GM19351 (cell line): Measurements from ENCODE around the gene NAIF1.
A peak's percentile ranks its signal among the peaks of the same experiment; 100 is the strongest.
"Not testable (repeated sequence)": the region's sequence is repeated elsewhere in the genome, so short reads cannot be mapped to it uniquely, and the experiment has no call there.

ENCODE experiments used
- ATAC-seq: cut with Tn5 transposase; IDR thresholded peaks from one replicate; pipeline ENCODE4 v1.9.1; 2021; ENCODE audit warnings: mild to moderate bottlenecking, moderate library complexity; ENCODE audit not compliant: unreplicated experiment

Gene NAIF1, protein sequence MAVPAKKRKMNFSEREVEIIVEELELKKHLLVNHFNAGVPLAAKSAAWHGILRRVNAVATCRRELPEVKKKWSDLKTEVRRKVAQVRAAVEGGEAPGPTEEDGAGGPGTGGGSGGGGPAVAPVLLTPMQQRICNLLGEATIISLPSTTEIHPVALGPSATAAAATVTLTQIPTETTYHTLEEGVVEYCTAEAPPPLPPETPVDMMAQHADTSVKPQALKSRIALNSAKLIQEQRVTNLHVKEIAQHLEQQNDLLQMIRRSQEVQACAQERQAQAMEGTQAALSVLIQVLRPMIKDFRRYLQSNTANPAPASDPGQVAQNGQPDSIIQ

DNA sequence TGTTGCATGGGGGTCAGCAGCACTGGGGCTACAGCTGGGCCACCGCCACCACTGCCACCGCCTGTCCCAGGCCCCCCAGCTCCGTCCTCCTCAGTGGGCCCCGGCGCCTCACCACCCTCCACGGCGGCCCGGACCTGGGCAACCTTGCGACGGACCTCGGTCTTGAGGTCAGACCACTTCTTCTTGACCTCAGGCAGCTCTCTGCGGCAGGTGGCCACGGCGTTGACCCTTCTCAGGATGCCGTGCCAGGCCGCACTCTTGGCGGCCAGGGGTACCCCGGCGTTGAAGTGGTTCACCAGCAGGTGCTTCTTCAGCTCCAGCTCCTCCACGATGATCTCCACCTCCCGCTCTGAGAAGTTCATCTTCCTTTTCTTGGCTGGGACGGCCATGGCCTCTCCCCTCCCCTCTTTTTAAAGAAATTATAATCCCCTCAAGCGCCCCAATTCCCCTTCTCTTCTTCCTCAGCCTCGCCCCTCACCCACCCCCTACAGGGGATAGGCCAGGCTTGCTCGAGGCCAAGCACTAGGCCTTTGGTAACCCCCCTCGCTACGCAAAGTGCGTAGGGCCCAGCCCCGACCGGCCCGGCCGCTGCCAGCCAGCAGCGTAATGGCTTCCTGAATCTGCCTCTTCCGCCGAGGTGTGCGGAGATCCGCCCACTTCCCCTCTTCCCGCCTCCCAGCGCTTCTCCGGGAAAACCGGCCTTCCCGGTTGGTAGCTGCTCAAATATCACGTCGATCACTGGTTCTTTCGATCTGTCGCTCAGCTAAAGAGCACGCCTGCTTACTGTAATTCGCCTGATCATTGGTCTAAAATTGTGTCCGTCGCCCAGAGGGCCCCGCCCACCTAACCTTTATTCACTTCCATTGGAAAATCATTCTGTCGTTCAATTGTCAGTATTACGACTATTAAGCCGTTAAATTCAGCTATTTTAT, at the start of gene NAIF1:
NAIF1 (minus strand) TSS at position 608 of the 932 bp plus-strand sequence; CDS start at position 389, 219 bp downstream.
- peak; percentile 57 for ATAC-seq

DNA sequence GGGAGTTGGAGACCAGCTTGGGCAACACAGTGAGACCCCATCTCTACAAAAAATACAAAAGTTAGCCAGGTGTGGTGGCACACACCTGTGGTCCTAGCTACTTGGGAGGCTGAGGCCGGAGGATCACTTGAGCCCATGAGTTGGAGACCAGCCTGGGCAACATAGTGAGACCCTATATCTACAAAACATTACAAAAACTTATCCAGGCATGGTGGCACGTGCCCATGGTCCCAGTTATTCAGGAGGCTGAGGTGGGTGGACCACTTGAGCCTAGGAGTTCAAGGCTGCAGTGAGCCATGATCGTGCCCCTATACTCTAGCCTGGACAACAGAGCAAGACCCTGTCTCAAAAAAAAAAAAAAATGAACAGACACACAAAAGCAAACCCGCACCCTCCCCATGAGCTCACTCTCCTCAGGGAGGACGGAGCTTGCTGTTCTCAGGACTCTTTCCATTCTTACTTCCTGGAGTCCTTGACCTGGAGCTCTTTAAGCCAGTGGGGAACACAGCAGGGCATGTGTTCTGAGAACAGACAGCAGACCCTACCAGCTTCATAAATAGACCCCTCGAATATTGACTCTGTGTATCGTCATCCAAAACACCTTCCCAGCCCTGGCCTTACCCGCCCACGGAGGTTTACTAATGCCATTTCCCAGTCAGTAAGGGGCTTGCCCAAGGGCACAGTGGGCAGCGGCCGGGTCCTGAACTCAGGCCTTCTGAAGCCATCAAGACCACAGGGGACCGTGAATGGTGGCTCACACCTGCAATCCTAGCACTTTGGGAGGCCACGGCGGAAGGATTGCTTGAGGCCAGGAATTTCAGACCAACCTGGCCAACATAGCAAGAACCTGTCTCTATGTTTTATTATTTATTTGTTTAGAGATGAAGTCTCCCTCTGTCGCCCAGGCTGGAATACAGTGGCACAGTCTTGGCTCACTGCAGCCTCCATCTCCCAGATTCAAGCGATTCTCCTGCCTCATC, 49.3 kb upstream of the NAIF1 start:
- no peak for ATAC-seq

DNA sequence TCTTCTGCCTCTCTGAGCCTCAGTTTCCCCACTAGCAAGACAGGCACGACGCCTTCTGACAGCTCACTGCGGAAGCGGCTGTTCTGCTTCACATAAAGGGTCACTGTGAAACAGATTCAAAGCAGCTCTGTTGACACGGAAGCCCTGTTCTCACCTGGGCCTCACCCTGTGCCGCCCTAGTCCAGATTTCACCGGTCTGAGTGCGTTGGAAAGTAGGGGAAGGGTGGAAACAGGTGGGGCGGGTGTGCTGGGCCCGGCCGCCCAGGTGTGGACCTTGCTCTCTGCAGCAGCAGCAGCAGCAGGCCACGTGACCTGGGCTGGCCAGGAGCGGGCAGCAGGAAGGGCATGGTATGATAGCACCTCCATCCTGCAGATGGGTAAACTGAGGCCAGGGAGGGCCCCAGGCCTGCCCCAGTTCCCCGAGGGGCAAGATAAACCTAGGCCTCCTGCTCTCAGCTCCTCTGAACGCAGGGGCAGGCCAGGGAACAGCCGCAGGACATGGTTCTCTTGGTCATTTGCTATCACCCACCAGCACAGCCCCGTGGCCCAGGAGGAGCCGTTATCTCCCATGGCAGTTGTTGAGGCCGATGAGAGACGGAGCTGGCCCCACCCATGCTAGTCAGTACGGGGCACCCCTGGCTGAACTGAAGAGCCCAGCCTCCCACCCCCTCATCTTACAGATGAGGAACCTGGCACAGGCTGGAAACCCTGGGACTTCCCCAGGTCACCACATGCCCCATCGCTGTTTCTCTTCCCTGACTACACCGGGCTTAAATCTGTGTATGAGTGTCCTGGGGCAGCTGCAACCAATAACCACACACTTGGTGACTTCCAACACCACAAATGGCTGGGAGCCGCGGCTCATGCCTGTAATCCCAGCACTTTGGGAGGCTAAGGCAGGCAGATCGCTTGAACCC, 48.3 kb upstream of the NAIF1 start:
- ATAC-seq, result no peak

DNA sequence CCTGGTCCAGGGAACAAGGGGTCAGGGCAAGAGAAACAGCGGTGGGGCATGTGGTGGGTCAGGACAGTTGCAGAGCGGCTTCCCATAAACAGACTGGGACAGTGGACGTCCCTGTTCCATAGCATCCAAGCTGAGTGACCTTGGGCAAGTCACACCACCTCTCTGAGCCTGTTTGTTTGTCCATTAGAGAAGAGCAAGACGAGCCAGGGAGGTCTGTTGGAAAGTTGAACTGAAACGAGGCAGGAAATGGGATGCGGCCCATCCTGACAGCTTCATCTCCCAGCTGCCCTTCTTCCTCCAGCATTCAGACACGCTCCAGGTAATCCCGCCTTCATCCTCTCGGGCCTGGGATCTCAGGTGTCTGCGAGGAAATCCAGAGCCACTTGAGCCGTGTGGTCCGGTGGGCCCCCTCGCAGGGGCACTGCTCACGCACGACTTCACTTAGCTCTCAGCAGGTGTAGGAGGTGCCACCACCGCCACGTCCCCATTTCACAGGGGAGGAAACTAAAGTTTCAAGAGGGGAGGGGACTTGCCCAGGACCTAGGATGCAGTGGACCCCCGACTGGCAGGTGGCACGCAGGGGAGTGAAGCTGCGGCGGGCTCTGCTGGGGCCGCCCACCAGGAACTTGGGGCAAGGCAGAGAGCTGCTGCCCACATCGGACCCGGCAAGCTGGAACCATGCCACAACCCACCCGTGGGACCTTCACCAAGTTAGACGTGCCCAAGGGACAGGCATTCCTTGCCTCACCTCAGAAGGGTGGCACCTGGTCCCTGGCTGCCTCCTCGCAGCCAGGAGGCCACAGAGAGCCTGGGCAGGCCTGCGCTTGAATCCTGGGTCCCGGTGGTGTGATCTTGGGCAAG, 47.4 kb upstream of the NAIF1 start:
- no peak for ATAC-seq

DNA sequence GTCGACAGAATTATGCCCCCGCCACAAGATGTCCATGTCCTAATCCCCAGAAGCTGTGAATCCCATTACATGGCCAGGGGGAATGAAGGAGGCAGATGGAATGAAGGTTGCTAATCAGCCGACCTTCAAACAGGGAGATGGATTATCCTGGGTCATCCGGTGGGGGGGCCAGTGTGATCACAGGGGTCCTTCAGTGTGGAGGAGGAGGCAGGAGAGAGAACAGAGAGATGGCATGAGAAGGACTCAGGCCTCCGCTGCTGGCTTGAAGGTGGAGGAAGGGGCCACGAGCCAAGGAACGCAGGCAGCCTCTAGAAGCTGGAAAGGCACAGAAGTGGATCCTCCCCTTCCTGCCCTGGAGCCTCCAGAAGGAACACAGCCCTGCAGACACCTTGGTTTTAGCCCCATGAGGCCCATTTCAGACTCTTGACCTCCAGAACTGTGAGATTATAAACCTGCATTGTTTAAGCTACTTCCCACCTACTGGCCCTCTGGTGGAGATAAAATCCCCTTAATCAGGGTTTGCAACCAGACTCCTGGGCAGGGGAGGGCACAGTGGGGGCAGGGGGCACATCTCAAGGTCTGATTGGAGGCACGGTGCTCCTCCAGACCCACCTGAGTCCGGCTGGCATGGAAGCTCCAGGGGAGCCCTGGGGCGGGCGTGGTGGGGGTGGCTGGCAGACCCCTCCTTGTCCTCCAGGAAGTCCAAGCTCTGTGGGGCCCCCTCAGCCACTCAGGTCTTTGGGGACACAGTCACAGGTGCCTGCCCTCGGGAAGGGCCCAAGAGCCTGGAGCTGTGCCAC, 46.6 kb upstream of the NAIF1 start:
- ATAC-seq, result no peak

DNA sequence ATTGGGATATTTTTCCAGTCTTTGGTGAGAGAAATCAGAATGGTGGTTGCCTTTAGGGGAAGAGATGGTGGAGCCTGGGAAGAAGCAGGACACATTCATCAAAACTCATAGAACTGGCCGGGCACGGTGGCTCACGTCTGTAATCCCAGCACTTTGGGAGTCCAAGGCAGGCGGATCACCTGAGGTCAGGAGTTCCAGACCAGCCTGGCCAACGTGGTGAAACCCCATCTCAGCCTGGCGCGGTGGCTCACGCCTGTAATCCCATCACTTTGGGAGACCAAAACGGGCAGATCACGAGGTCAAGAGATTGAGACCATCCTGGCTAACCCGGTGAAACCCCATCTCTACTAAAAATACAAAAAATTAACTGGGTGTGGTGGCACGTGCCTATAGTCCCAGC, 44.6 kb upstream of the NAIF1 start:
- not testable (repeated sequence) for ATAC-seq

DNA sequence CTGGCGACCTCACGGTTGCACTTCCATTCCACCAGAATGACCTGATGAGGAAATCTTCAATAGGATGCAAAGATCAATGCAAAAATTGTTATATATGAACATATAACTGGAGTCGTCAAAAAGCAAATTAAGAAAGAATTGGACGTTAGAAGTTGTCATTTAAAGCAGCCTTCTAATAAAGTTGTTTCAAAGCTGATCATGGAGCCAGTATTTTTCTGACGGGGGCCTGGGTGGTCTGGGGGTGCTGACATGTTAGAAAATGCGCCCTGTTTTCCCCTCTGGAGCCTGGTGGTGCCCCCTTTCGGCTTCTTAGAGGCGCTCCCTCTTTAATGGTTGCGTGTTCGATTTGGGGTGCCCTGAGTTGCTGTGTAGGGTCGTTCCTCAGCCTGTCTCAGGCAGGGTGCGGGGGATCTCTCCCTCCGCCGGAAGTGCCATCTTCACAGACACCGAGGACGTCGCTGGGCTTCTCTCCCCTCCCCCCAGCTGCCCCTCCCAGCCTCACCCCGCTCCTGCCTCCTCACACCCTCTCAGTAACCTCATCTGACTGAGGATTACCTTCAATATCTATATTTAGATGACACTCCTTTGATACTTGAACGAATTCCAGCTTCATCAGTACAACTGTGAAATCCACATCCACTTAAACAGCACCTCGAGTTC, 42.1 kb upstream of the NAIF1 start:
- ATAC-seq, result no peak

DNA sequence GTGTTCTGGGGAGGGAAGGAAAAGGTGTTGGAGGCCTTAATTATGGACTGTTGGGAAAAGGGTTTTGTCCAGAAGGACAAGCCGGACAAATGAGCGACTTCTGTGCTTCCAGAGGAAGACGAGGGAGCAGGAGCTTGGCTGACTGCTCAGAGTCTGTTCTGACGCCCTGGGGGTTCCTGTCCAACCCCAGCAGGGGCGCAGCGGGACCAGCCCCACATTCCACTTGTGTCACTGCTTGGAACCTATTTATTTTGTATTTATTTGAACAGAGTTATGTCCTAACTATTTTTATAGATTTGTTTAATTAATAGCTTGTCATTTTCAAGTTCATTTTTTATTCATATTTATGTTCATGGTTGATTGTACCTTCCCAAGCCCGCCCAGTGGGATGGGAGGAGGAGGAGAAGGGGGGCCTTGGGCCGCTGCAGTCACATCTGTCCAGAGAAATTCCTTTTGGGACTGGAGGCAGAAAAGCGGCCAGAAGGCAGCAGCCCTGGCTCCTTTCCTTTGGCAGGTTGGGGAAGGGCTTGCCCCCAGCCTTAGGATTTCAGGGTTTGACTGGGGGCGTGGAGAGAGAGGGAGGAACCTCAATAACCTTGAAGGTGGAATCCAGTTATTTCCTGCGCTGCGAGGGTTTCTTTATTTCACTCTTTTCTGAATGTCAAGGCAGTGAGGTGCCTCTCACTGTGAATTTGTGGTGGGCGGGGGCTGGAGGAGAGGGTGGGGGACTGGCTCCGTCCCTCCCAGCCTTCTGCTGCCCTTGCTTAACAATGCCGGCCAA, 41.3 kb upstream of the NAIF1 start:
- ATAC-seq, result no peak

DNA sequence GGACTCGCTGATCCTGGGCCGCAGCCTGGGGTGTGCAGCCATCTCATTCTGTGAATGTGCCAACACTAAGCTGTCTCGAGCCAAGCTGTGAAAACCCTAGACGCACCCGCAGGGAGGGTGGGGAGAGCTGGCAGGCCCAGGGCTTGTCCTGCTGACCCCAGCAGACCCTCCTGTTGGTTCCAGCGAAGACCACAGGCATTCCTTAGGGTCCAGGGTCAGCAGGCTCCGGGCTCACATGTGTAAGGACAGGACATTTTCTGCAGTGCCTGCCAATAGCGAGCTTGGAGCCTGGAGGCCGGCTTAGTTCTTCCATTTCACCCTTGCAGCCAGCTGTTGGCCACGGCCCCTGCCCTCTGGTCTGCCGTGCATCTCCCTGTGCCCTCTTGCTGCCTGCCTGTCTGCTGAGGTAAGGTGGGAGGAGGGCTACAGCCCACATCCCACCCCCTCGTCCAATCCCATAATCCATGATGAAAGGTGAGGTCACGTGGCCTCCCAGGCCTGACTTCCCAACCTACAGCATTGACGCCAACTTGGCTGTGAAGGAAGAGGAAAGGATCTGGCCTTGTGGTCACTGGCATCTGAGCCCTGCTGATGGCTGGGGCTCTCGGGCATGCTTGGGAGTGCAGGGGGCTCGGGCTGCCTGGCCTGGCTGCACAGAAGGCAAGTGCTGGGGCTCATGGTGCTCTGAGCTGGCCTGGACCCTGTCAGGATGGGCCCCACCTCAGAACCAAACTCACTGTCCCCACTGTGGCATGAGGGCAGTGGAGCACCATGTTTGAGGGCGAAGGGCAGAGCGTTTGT, 40.5 kb upstream of the NAIF1 start:
- no peak for ATAC-seq

DNA sequence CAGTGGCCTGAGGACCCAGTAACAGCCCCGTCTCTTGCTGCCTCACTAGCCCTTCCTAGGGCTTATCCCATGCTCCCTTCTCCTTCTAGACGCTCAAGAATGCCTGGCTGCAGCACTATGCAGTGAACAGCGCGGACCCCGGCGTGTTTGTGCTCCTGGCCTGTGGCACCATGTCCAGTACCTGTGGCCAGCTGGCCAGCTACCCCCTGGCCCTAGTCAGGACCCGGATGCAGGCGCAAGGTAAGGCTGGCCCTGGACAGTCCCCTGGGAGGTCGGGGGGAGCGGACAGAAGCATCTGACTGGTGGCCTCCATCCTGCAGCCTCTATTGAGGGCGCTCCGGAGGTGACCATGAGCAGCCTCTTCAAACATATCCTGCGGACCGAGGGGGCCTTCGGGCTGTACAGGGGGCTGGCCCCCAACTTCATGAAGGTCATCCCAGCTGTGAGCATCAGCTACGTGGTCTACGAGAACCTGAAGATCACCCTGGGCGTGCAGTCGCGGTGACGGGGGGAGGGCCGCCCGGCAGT, 39.9 kb upstream of the NAIF1 start:
- ATAC-seq, result no peak

DNA sequence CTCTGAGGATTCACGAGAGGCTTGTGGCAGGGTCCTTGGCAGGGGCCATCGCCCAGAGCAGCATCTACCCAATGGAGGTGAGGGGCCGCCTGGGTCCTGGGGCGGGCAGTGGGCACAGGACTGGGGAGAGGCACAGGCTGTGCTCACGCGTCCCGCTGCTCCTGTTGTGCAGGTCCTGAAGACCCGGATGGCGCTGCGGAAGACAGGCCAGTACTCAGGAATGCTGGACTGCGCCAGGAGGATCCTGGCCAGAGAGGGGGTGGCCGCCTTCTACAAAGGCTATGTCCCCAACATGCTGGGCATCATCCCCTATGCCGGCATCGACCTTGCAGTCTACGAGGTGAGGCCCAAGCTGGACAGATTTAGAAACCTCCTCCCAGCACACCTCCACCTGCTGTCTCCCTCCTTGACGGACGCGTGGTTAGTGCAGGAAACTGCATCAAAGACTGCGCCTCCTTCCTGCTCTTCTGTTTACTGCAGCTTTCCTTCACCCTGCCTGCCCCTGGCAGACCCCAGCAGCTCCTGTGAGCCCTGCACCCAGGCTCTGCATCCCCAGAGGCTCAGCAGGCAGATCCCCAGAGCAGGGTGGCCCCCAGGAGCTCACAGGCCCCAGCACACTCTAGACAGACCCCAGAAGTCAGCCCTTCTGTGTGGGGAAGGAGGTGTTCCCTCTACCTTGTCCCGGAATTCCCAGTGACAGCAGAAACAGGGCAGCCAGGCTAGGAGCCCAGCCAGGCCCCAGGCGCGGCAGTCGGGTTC, 39.2 kb upstream of the NAIF1 start:
- no peak for ATAC-seq

DNA sequence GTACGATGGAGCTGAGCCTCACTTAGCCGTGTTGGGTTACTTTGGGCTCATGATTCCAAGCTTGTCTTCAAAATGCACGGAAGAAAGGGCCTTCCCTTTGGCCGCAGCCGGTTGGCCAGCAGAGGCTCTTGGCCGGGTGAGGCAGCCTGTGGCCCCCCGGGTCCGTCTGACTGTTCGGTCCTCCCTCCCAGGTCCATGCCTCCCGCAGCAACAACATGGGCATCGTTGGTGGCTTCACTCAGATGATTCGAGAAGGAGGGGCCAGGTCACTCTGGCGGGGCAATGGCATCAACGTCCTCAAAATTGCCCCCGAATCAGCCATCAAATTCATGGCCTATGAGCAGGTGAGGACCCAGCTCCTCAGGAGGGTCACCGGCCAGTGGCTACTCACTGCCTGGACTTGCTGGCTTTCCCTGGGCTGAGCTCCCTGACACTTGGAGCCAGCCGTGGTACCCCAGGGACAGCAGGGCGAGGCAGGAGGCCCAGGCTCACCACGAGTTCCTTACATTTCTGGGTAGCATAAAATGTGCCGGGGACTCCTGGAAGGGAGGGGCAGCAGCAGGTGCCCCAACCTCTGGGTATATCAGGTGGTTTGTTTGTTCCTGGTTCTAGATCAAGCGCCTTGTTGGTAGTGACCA, 38.5 kb upstream of the NAIF1 start:
- no peak for ATAC-seq

DNA sequence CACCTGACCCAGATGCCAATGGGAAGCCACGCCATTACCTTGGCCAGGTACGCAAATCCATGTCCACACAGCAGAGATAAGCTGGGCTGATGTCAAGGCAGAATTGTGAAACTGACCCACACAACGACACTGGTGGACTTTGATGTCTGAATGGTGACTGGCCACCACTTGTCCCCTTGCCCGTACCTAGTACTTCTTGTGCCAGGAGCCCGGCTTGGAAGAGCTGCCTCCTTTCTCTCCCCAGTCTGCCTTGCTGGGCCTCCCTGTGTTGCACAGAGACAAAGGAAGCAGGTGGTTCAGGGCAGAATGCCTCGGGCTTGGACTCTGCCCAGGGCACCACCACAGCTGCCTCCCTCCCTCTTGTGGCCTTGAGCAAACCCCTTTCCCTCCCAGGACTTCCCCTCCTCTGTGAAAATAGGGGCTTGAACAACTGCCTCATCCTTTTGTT, 37.1 kb upstream of the NAIF1 start:
- no peak for ATAC-seq

DNA sequence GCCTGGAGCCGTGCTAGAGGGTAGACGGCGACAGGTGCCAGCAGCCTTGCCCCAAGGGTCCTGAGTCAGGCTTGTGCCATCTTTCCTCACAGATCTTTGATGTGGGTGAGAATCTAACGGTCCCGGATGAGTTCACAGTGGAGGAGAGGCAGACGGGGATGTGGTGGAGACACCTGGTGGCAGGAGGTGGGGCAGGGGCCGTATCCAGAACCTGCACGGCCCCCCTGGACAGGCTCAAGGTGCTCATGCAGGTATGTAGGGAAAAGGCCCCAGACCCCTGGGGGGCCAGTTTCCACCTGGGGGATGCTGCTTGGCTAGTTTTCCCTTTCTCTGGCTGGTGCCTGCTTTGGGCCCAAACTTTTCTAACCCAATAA, 36.5 kb upstream of the NAIF1 start:
- ATAC-seq, result no peak
